ENCODE measurements around the gene MKNK1.
A peak's percentile ranks its signal among the peaks of the same experiment; 100 is the strongest.

MKNK1 gene

DNA sequence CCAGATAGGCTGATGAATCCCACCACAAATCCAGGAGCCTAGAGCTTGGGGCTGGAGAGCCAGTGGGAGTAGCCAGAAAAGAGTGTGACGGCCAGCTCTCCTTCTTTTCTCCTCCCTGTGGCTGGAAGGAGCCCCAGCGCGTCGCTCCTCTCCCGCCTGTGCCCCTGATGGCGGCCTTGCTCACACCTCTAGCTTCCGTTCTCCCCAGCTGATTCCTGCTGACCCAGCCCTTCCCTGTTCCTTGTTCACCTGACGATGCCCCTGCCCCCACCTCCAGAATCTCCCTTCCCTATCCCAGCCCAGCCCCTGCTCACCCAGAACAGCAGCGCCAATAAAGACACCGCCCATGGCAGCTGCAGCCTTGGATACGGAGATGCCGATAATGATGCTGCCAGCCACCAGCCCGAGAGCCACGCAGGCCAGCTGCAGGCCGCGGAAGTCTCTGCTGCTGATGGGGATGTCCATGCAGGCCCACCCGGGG lies 53.3 kb downstream of the MKNK1 start:
- H3K4me3 ChIP-seq (replicated peaks in 1 of 2; ENCODE audit: low read depth in 2 of 2, low read length in 2 of 2): no peak overlapping the region
- DNase-seq (ENCODE audit: low read depth in 2 of 2): no peak
- TF ChIP-seq, protein P1, sequence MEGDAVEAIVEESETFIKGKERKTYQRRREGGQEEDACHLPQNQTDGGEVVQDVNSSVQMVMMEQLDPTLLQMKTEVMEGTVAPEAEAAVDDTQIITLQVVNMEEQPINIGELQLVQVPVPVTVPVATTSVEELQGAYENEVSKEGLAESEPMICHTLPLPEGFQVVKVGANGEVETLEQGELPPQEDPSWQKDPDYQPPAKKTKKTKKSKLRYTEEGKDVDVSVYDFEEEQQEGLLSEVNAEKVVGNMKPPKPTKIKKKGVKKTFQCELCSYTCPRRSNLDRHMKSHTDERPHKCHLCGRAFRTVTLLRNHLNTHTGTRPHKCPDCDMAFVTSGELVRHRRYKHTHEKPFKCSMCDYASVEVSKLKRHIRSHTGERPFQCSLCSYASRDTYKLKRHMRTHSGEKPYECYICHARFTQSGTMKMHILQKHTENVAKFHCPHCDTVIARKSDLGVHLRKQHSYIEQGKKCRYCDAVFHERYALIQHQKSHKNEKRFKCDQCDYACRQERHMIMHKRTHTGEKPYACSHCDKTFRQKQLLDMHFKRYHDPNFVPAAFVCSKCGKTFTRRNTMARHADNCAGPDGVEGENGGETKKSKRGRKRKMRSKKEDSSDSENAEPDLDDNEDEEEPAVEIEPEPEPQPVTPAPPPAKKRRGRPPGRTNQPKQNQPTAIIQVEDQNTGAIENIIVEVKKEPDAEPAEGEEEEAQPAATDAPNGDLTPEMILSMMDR (IDR thresholded peaks at IDR 0.05; ENCODE audit: low read depth, low read length): no peak

DNA sequence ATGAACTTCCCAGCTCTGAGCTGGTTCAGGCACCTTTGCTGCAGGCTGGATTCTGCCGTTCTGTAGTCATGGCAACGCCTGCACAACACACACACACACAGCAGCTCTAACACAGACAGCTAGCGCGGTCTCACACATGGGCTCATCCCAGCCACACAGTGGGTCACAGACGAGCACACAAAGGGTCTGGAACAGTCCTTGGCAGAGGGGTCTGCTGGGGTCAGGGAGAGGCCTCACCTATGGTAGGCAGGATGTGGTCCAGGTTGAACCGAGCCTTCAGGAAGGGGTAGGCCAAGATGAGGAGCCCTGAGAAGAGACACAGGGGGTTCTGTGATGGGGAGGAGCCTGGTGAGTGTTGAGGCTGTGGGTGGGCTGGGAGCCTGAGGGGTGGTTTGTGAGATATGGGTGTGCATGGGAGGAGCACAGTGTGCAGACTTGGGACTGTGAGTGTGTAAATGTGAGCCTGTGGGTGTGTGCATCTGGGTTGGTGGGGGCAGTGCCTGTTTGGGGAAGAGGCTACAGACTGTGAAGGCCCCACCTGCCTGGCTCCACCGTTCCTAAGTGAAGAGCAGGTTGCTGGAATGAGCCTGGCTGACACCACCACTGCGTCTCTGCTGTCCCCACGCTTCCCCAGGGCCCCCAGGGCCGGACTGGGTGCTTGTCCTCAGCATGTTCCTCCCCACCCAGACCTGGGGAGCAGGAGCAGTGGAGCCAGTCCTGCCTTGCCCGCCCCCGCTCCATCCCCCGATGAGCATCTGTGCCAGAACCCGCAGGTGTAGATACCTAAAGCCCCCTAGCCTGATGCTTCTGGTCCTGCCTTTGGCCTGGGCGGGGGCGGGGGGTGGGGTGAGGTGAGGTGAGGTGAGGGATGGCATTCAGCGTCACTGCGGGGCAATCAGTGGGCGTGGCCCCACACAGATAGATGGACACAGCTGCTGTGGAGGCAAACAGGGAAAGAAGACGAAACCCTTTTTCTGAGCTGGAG lies 54.1 kb downstream of the MKNK1 start:
- peak; percentile 61 to 65 for DNase-seq (ENCODE audit: low read depth in 2 of 2)
- H3K4me3 ChIP-seq (replicated peaks in 1 of 2; ENCODE audit: low read depth in 2 of 2, low read length in 2 of 2): no peak overlapping the region
- TF ChIP-seq, protein P1 (IDR thresholded peaks at IDR 0.05; ENCODE audit: low read depth, low read length): no peak

DNA sequence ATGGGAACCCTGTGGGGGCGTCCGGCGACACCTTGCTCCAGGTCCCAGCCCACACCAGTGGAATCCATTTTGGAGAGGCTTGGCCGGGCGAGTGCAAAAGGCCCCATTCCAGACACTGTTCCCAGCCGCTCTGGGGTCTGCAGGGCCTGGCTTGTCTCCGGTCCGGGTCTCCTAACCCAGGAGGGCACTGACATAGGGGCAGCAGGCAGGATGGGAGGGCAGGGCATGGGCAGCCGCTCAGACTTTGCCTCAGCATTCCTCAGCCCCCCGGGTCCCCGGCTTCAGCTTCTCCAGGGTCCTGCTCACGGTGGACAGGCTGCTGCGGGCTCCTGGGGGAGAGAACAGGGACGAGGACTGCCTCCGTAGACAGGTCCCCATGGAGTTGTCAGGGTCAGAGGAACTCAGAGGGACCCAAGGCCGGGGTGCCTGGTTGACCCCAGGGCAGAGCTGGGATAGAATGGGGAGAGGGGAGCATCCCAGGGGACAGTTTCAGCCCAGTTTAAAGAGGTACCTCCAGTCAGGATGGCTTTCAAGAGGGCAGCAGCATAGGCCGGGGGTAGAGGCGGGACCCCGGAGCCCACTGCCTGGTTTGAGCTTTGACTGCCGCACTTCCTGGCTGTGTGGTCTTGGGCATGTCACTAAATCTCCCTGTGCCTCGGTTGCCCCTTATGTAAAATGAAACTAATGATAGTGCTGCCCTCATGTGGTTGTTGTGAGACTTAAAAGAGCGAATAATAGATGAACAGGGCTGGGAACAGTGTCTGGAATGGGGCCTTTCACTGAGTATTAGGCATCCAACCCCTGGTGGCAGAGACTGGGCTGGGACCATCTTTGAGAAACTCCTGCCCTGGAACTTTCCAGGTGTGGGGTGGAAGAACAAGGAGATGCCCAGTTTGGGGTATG lies 56.3 kb downstream of the MKNK1 start:
- peak; percentile 72 to 74 for DNase-seq (ENCODE audit: low read depth in 2 of 2)
- H3K4me3 ChIP-seq (replicated peaks in 1 of 2; ENCODE audit: low read depth in 2 of 2, low read length in 2 of 2): no peak overlapping the region
- TF ChIP-seq, protein P1 (IDR thresholded peaks at IDR 0.05; ENCODE audit: low read depth, low read length): peak; percentile 47

DNA sequence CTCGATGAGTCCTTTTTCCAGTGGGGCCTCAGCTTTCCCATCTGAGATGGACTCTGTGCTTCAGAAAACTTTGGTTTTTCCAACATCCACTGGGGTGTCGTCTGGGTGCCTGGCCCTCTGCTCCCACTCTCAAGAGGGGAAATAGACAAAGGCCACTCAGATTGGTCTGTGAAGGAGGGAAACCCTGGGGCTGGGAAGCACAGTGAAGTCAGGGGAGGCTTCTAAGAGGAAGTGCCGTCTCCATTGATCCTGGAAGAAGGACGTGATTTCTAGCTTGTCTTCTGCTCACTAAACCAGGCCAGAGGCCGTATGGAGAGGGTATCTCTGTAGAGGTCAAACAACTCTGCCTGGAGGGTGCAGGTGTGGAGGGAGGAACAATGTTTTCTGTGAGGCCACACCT lies 57.9 kb downstream of the MKNK1 start:
- no peak overlapping the region for H3K4me3 ChIP-seq (replicated peaks in 1 of 2; ENCODE audit: low read depth in 2 of 2, low read length in 2 of 2)
- DNase-seq (ENCODE audit: low read depth in 2 of 2): no peak
- TF ChIP-seq, protein P1 (IDR thresholded peaks at IDR 0.05; ENCODE audit: low read depth, low read length): no peak

DNA sequence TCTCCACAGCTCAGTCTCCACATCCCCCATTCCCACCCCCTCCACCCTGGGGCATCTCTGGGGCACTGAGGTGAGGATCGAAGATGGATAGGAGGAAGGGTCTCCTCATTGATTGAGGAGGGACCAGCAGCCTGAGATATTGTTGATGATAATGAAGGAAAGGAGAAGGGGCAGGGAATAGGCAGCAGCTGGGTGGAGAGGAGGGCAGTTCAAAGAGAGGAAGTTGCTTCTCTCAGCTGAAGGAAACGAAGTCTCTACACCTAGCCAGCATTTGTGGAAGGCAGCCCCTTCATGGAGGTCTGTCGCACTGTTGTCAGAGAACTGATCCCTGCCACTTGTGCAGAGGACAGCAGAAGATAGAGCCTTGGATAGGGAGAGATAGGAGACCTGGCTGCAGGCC lies 58.3 kb downstream of the MKNK1 start:
- DNase-seq (ENCODE audit: low read depth in 2 of 2): no peak
- no peak overlapping the region for H3K4me3 ChIP-seq (replicated peaks in 1 of 2; ENCODE audit: low read depth in 2 of 2, low read length in 2 of 2)
- TF ChIP-seq, protein P1 (IDR thresholded peaks at IDR 0.05; ENCODE audit: low read depth, low read length): no peak

DNA sequence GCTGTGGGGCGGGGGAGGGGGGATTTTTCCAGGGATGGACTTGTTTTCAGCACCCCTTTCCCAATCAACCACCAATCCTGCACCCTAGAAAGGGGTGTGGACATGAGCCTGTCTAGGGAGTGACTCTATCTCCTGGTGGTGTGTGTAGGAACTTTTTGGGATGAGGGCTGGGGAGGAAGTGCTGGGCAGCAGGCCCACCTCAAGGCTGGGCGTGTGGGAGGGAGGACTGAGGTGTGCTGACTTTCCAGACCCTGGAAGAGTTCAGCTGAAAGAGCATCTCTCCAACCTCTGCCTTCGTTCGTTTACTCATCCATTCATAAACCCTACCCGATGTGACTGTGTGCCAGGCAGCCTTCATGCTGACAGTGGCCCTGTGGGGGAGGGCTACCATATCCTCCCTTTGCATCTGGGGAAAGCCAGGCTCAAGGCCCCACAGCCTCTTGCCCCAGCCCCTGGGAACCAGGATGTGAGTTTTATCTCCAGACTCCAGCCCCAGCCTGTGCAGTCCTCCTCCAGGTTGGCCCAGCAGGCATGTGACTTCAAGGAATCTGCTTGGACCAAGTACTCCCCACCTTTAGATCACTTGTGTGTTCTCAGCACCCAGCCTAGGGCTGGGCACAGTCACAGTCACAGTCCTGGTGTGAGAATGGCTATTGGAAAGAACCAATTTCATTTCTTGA lies 59.4 kb downstream of the MKNK1 start:
- no peak for DNase-seq (ENCODE audit: low read depth in 2 of 2)
- TF ChIP-seq, protein P1 (IDR thresholded peaks at IDR 0.05; ENCODE audit: low read depth, low read length): peak; percentile 21
- no peak overlapping the region for H3K4me3 ChIP-seq (replicated peaks in 1 of 2; ENCODE audit: low read depth in 2 of 2, low read length in 2 of 2)
